PC-9 (cell line): ENCODE data around the gene CBX1. TPM values are rescaled to one million over a fixed set of nuclear protein-coding genes. Genes with fewer than 3 reads are reported as not detected.

Experiments used
- BruUV-seq: library from RNA; stranded (reverse); fragments of 400-500 nt; replicated peaks from 2 replicates; lab custom pipeline; 2021; lab: Mats Ljungman, UMichigan
- CTCF ChIA-PET: fragments of 300-600 bp; sonication (Branson Sonifier 250); formaldehyde crosslinking; loops from one replicate; lab custom pipeline; 2022; ENCODE audit warnings: antibody characterized with exemption; lab: Charles Lee
- POLR2A ChIA-PET: fragments of 300-600 bp; sonication (Branson Sonifier 250); formaldehyde crosslinking; loops from one replicate; lab custom pipeline; 2022; ENCODE audit warnings: antibody characterized with exemption; ENCODE audit not compliant: unreplicated experiment; lab: Charles Lee
- DNase-seq, 2 experiments: peaks; one replicate each; pipeline versions ENCODE4 v3.0.0 to v3.0.0-alpha.2; 2015 to 2022; ENCODE audit warnings: mixed read lengths in 1 of 2
- H2AFZ ChIP-seq: fragments of 200-600 bp; sonication (generic); 2 replicates; pipeline ENCODE4 v1.8.1; 2017; ENCODE audit warnings: antibody characterized with exemption
- H3F3A ChIP-seq: fragments of 200-600 bp; sonication (generic); 2 replicates; pipeline ENCODE4 v1.8.1; 2017; ENCODE audit warnings: antibody characterized with exemption, mild to moderate bottlenecking, low read depth; ENCODE audit not compliant: insufficient read depth
- H3K27ac ChIP-seq: fragments of 200-600 bp; sonication (generic); 2 replicates; pipeline ENCODE4 v1.6.1; 2016; ENCODE audit warnings: mixed run types
- H3K27me3 ChIP-seq: fragments of 200-600 bp; sonication (generic); 2 replicates; pipeline ENCODE4 v1.6.1; 2016; ENCODE audit warnings: low read depth, mixed run types; ENCODE audit not compliant: insufficient read depth
- H3K36me3 ChIP-seq: fragments of 200-600 bp; sonication (generic); 2 replicates; pipeline ENCODE4 v1.6.1; 2016; ENCODE audit warnings: low read depth, mixed run types
- H3K4me1 ChIP-seq: fragments of 200-600 bp; sonication (generic); replicated peaks from 2 replicates; pipeline ENCODE4 v1.6.1; 2016; ENCODE audit warnings: mixed run types; ENCODE audit not compliant: insufficient read depth
- H3K4me2 ChIP-seq: fragments of 200-600 bp; sonication (generic); 2 replicates; pipeline ENCODE4 v1.6.1; 2017; ENCODE audit warnings: mixed run types
- H3K4me3 ChIP-seq: fragments of 200-600 bp; sonication (generic); 2 replicates; pipeline ENCODE4 v1.6.1; 2016; ENCODE audit warnings: mixed run types
- H3K79me2 ChIP-seq: fragments of 200-600 bp; sonication (generic); 2 replicates; pipeline ENCODE4 v1.6.1; 2017; ENCODE audit warnings: low read depth, mixed run types
- H3K9me2 ChIP-seq: fragments of 200-600 bp; sonication (generic); 2 replicates; pipeline ENCODE4 v1.8.1; 2017; ENCODE audit warnings: mild to moderate bottlenecking; ENCODE audit not compliant: insufficient read depth
- H3K9me3 ChIP-seq: fragments of 200-600 bp; sonication (generic); 2 replicates; pipeline ENCODE4 v1.8.1; 2016; ENCODE audit warnings: low read depth; ENCODE audit not compliant: insufficient read depth
- H4K20me1 ChIP-seq: fragments of 200-600 bp; sonication (generic); 2 replicates; pipeline ENCODE4 v1.8.1; 2017; ENCODE audit not compliant: insufficient read depth
- CTCF ChIP-seq: fragments of 200-600 bp; sonication (generic); conservative IDR thresholded peaks from 2 replicates; pipeline ENCODE4 v1.6.1; 2017; ENCODE audit warnings: mixed run types, antibody characterized with exemption, mild to moderate bottlenecking, moderate library complexity
- EZH2 ChIP-seq: fragments of 200-600 bp; sonication (generic); IDR thresholded peaks from 2 replicates; pipeline ENCODE4 v1.8.0; 2017; ENCODE audit warnings: antibody characterized with exemption, low read depth
- intact Hi-C: fragments of 100-400 bp; cut with micrococcal nuclease; formaldehyde crosslinking; loops from one replicate; pipeline ENCODE4 v1.10.0; 2022; ENCODE audit not compliant: unreplicated experiment
- total RNA-seq: library from RNA; stranded (reverse); gene quantifications from 2 replicates; pipeline ENCODE4 v1.2.3, GENCODE V29; 2021

The CBX1 gene
- total RNA-seq, 1 experiment from 2014 or later, result 93.9 TPM

GRCh38 chr17:48051706-48052486, 49.4 kb downstream of the CBX1 start:
- peak; percentile 28 to 31 for DNase-seq
- peaks cover 25% of the 10 kb centered on the region; the same call in 1 of the 2 replicates for H3K36me3 ChIP-seq
- intact Hi-C loops, result no loop called here
- no peaks in the 10 kb centered on the region; the same call in 1 of the 2 replicates for H3K9me2 ChIP-seq
- peaks cover 70% of the 10 kb centered on the region for H3K79me2 ChIP-seq
- H3K4me1 ChIP-seq, result peaks cover 61% of the 10 kb centered on the region
- H3K27me3 ChIP-seq, result no peaks in the 10 kb centered on the region
- H4K20me1 ChIP-seq, result no peaks in the 10 kb centered on the region
- H3K27ac ChIP-seq, result no peak overlapping the region
- POLR2A ChIA-PET, result no interaction called here
- H3K4me2 ChIP-seq, result peak overlapping the region; percentile 87
- peaks cover 17% of the 10 kb centered on the region for H3F3A ChIP-seq
- no TSS peak for BruUV-seq
- H2AFZ ChIP-seq, result no peak overlapping the region
- no peaks in the 10 kb centered on the region for H3K9me3 ChIP-seq
- TF ChIP-seq CTCF (no peak), EZH2 (no peak)
- no peak overlapping the region for H3K4me3 ChIP-seq
- CTCF ChIA-PET, result no interaction called here

- no TSS peak for BruUV-seq
- peaks cover 67% of the 10 kb centered on the region for H3K4me1 ChIP-seq
- intact Hi-C loops, result no loop called here
- DNase-seq, result no peak
- no peaks in the 10 kb centered on the region for H3K9me3 ChIP-seq
- ChIA-PET POLR2A (no interaction called here), CTCF (no interaction called here)
- no peaks in the 10 kb centered on the region for H3K27me3 ChIP-seq
- H2AFZ ChIP-seq, result no peak overlapping the region
- H4K20me1 ChIP-seq, result no peaks in the 10 kb centered on the region
- H3K9me2 ChIP-seq, result no peaks in the 10 kb centered on the region; the same call in 1 of the 2 replicates
- peak overlapping the region; percentile 87 for H3K4me2 ChIP-seq
- peaks cover 76% of the 10 kb centered on the region for H3K79me2 ChIP-seq
- H3K4me3 ChIP-seq, result no peak overlapping the region
- peaks cover 19% of the 10 kb centered on the region; the same call in 1 of the 2 replicates for H3K36me3 ChIP-seq
- 0 out of 2 replicates have a peak overlapping the region, but pooled peaks have one; percentile 7 for H3K27ac ChIP-seq
- H3F3A ChIP-seq, result peaks cover 11% of the 10 kb centered on the region
- TF ChIP-seq CTCF, result no peak
- TF ChIP-seq EZH2, result no peak
Observed at GRCh38 chr17:48051283-48051682, 50.0 kb downstream of the CBX1 start.

- H4K20me1 ChIP-seq, result no peaks in the 10 kb centered on the region
- POLR2A ChIA-PET, result interaction anchor here (0.5 to 0.7 kb wide), 6 partner anchors 19 to 1099 kb away, joined by 4 to 8 read pairs (median 6); partner anchors contain the start of gene PRR15L
- no peaks in the 10 kb centered on the region; the same call in 1 of the 2 replicates for H3K9me2 ChIP-seq
- H3K27me3 ChIP-seq, result no peaks in the 10 kb centered on the region
- peak overlapping the region; percentile 87 for H3K4me2 ChIP-seq
- no TSS peak for BruUV-seq
- intact Hi-C loops, result loop anchor here (1.0 to 5.0 kb wide), 2 partner anchors 22 to 54 kb away; partner anchors contain the start of gene CBX1
- CTCF ChIA-PET, result interaction anchor here (0.6 kb wide), 4 partner anchors 65 to 294 kb away, joined by 3 to 9 read pairs (median 7); partner anchors contain the start of gene CDK5RAP3
- H3K4me1 ChIP-seq, result peaks cover 55% of the 10 kb centered on the region
- H2AFZ ChIP-seq, result peak overlapping the region; percentile 78
- peak overlapping the region; percentile 82 for H3K27ac ChIP-seq
- H3F3A ChIP-seq, result peaks cover 10% of the 10 kb centered on the region
- DNase-seq, result peak; percentile 82 to 85
- TF ChIP-seq EZH2, result no peak
- peak; percentile 22; the same call in 1 of the 2 replicates for TF ChIP-seq CTCF
- peaks cover 12% of the 10 kb centered on the region; the same call in 1 of the 2 replicates for H3K36me3 ChIP-seq
- no peaks in the 10 kb centered on the region for H3K9me3 ChIP-seq
- peak overlapping the region; percentile 70 for H3K4me3 ChIP-seq
- H3K79me2 ChIP-seq, result peaks cover 62% of the 10 kb centered on the region
Observed at GRCh38 chr17:48048384-48049126, 52.7 kb downstream of the CBX1 start.
